Endothelial cell of umbilical vein (primary cell): ENCODE data around the gene CMSS1. TPM values are rescaled to one million over a fixed set of nuclear protein-coding genes. Genes with fewer than 3 reads are reported as not detected.

Experiments
- BruUV-seq: library from RNA; stranded (reverse); fragments of 400-500 nt; replicated peaks from 2 replicates; lab custom pipeline; 2021; lab: Mats Ljungman, UMichigan
- CTCF ChIA-PET: fragments of 300-600, 350-600 bp; sonication (Branson Sonifier 250); formaldehyde crosslinking; loops from one replicate; lab custom pipeline; 2021; ENCODE audit warnings: antibody characterized with exemption, inconsistent platforms; lab: Charles Lee
- POLR2A ChIA-PET: fragments of 300-600, 350-600 bp; sonication (Branson Sonifier 250); formaldehyde crosslinking; loops from one replicate; lab custom pipeline; 2021; ENCODE audit warnings: antibody characterized with exemption, inconsistent platforms; lab: Charles Lee
- DNase-seq: peaks from one replicate; pipeline ENCODE4 v3.0.0-alpha.2; 2011; ENCODE audit warnings: low read depth, low spot score
- FAIRE-seq: peaks from 2 replicates; lab custom pipeline; 2011; peaks lifted over from hg19 to GRCh38; lab: Jason Lieb, UNC
- H2AFZ ChIP-seq: 2 replicates; pipeline ENCODE4 v1.6.0; 2012; ENCODE audit warnings: low read depth, low read length, control low read depth, inconsistent platforms
- H3K27ac ChIP-seq: 2 replicates; pipeline ENCODE4 v1.5.1; 2011; ENCODE audit warnings: low read depth, mild to moderate bottlenecking, control low read depth, low read length, moderate library complexity; ENCODE audit not compliant: insufficient read depth
- H3K27me3 ChIP-seq, 2 experiments: 2 replicates each; pipeline versions ENCODE4 v1.6.0 to v1.6.1; 2011; ENCODE audit warnings: low read length in 2 of 2, mixed read lengths in 1 of 2; ENCODE audit not compliant: control insufficient read depth in 2 of 2, insufficient read depth in 2 of 2
- H3K36me3 ChIP-seq, 2 experiments: 2 replicates in 1 of 2; 3 replicates in 1 of 2; pipeline ENCODE4 v1.5.1; 2011; ENCODE audit warnings: low read length in 2 of 2, mild to moderate bottlenecking in 1 of 2, moderate library complexity in 1 of 2; ENCODE audit not compliant: control insufficient read depth in 2 of 2, insufficient read depth in 2 of 2; ENCODE audit errors: extremely low read depth in 1 of 2
- H3K4me1 ChIP-seq: 3 replicates; pipeline ENCODE4 v1.5.1; 2011; ENCODE audit warnings: mild to moderate bottlenecking, low read length; ENCODE audit not compliant: control insufficient read depth, insufficient read depth; ENCODE audit errors: extremely low read depth
- H3K4me2 ChIP-seq: 2 replicates; pipeline ENCODE4 v1.6.1; 2011; ENCODE audit warnings: low read length, control low read depth, mixed read lengths; ENCODE audit not compliant: insufficient read depth
- H3K4me3 ChIP-seq, 3 experiments: fragments of 200-600 bp in 1 of 3; sonication (generic), shearing (Covaris generic) in 1 of 3; replicated peaks in 1 of 3; 2 replicates each; pipeline ENCODE4 v1.5.1; 2011 to 2016; ENCODE audit warnings: control low read depth in 3 of 3, low read length in 3 of 3, mild to moderate bottlenecking in 2 of 3, inconsistent platforms in 1 of 3, low read depth in 1 of 3, moderate library complexity in 1 of 3; ENCODE audit not compliant: insufficient read depth in 1 of 3
- H3K79me2 ChIP-seq: 2 replicates; pipeline ENCODE4 v1.6.0; 2012; ENCODE audit warnings: low read length, inconsistent platforms; ENCODE audit not compliant: control insufficient read depth, insufficient read depth
- H3K9ac ChIP-seq: replicated peaks from 2 replicates; pipeline ENCODE3; 2011; ENCODE audit warnings: low read length, control low read depth; ENCODE audit not compliant: insufficient read depth; ENCODE audit errors: extremely low read depth
- H3K9me1 ChIP-seq: replicated peaks from 3 replicates; pipeline ENCODE4 v1.6.0; 2011; ENCODE audit warnings: mild to moderate bottlenecking, low read length; ENCODE audit not compliant: control insufficient read depth, insufficient read depth; ENCODE audit errors: extremely low read depth
- H3K9me3 ChIP-seq: replicated peaks from 2 replicates; pipeline ENCODE4 v1.5.1; 2012; ENCODE audit warnings: low read length, inconsistent platforms; ENCODE audit not compliant: control insufficient read depth, insufficient read depth
- H4K20me1 ChIP-seq: replicated peaks from 2 replicates; pipeline ENCODE3; 2011; ENCODE audit warnings: mild to moderate bottlenecking, low read length; ENCODE audit not compliant: control insufficient read depth, insufficient read depth; ENCODE audit errors: extremely low read depth
- CTCF ChIP-seq, 2 donors: IDR thresholded peaks; 1 replicate in 1 of 2; 2 replicates in 1 of 2; pipeline ENCODE4 v1.5.1; 2011; ENCODE audit warnings: low read length in 2 of 2, mild to moderate bottlenecking in 2 of 2, moderate library complexity in 2 of 2, control low read depth in 1 of 2, inconsistent platforms in 1 of 2, low read depth in 1 of 2; ENCODE audit not compliant: insufficient read depth in 1 of 2; ENCODE audit errors: extremely low read depth in 1 of 2
- EZH2 ChIP-seq: IDR thresholded peaks from 2 replicates; pipeline ENCODE4 v1.6.1; 2012; ENCODE audit warnings: borderline replicate concordance, low read depth, mild to moderate bottlenecking, moderate library complexity, low read length, inconsistent platforms; ENCODE audit not compliant: severe bottlenecking
- FOS ChIP-seq: IDR thresholded peaks from 2 replicates; pipeline ENCODE4 v1.6.1; 2011; ENCODE audit warnings: mild to moderate bottlenecking, low read length, moderate library complexity, borderline replicate concordance; ENCODE audit not compliant: insufficient read depth
- GATA2 ChIP-seq: IDR thresholded peaks from 2 replicates; pipeline ENCODE4 v1.7.0; 2011; ENCODE audit warnings: low read depth, mild to moderate bottlenecking, moderate library complexity, mixed read lengths, low read length; ENCODE audit not compliant: insufficient read length, insufficient read depth
- JUN ChIP-seq: IDR thresholded peaks from 2 replicates; pipeline ENCODE4 v1.6.1; 2011; ENCODE audit warnings: borderline replicate concordance, low read depth; ENCODE audit not compliant: insufficient read length, insufficient read depth
- MYC ChIP-seq: IDR thresholded peaks from one replicate; pipeline ENCODE4 v1.6.1; 2011; ENCODE audit warnings: mild to moderate bottlenecking, low read depth, low read length
- POLR2A ChIP-seq: IDR thresholded peaks from 2 replicates; pipeline ENCODE4 v1.6.1; 2012; ENCODE audit warnings: low read depth, mild to moderate bottlenecking, control low read depth, low read length
- POLR2AphosphoS5 ChIP-seq: IDR thresholded peaks from 2 replicates; pipeline ENCODE4 v1.6.1; 2012; ENCODE audit warnings: low read depth, mild to moderate bottlenecking, control low read depth, low read length, moderate library complexity; ENCODE audit not compliant: insufficient read depth
- dilution Hi-C: fragments of 300-500 bp; cut with MboI; formaldehyde crosslinking; loops from one replicate; pipeline ENCODE4 v1.15.0; 2019; ENCODE audit warnings: low sequenced_read_pairs; ENCODE audit not compliant: extremely low pct_ligation_motif_present
- intact Hi-C: fragments of 100-400 bp; cut with micrococcal nuclease; formaldehyde crosslinking; loops from one replicate; pipeline ENCODE4 v1.10.0; 2022
- polyA plus RNA-seq, 4 experiments: library from polyadenylated mRNA; depleted of rRNA in 3 of 4; stranded (reverse) in 3 of 4; unstranded in 1 of 4; fragments of >200 nt; gene quantifications; 2 replicates each; pipeline versions ENCODE4 v1.2.1 to v1.2.3, GENCODE V29; 2011 to 2012; ENCODE audit warnings: missing spikeins in 1 of 4
- total RNA-seq: library from RNA; stranded (reverse); gene quantifications from 2 replicates; pipeline ENCODE4 v1.2.3, GENCODE V29; 2021
- TF ChIP-seq, protein P1 (sequence below): IDR thresholded peaks from 2 replicates; pipeline ENCODE4 v1.6.1; 2011; ENCODE audit not compliant: insufficient read depth, insufficient read length

The CMSS1 gene
- total and polyA plus RNA-seq, 2 donors (not counting 3 experiments of a cell fraction or from before 2014, with no cell fraction given) = 9.7 to 60.6 TPM

DNA sequence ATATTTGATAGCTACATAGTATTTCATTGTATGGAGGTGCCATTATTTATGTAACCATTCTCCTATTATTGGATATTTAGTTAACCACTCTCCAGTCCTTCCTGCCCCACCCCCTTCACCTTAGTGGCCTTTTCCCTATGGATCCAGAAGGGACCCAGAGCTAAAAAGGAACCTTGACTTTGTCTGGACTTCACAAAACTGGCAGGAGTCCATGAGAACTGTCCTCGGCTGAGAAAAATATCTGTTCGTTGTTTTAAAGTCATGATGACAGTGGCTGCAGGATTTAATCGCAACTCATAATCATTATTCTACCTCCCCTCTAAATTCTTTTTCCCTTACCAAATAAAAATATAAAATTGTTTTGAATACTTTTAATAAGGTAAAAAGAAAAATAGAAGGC lies 129.7 kb downstream of the CMSS1 start:
- Histone ChIP-seq H3K36me3 (no peaks in the 10 kb centered on the region), H3K79me2 (no peaks in the 10 kb centered on the region), H3K9me1 (no peaks in the 10 kb centered on the region), H3K4me3 (no peak overlapping the region), H3K9ac (no peak overlapping the region), H3K4me2 (no peak overlapping the region), H3K27me3 (no peaks in the 10 kb centered on the region), H3K4me1 (no peaks in the 10 kb centered on the region), H3K27ac (no peak overlapping the region), H3K9me3 (no peaks in the 10 kb centered on the region), H4K20me1 (no peaks in the 10 kb centered on the region), H2AFZ (no peak overlapping the region)
- ChIA-PET POLR2A (no interaction called here), CTCF (interaction anchor here (1.6 kb wide), 1 partner anchor 8 kb away, joined by 6 read pairs; no protein-coding TSS in a partner anchor)
- intact Hi-C loops (loop anchor here (1.0 kb wide), 1 partner anchor 33 kb away; no protein-coding TSS in a partner anchor), dilution Hi-C loops (no loop called here)
- no peak for FAIRE-seq
- BruUV-seq = no TSS peak
- TF ChIP-seq MYC (no peak), FOS (no peak), POLR2AphosphoS5 (no peak), CTCF (IDR thresholded peaks at IDR 0.05; ENCODE audit: extremely low read depth in 1 of 2, insufficient read depth in 1 of 2, low read depth in 1 of 2, low read length in 2 of 2) (no peak), EZH2 (no peak), GATA2 (no peak), JUN (no peak), POLR2A (no peak)
- TF ChIP-seq, protein P1, sequence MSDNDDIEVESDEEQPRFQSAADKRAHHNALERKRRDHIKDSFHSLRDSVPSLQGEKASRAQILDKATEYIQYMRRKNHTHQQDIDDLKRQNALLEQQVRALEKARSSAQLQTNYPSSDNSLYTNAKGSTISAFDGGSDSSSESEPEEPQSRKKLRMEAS = no peak
- DNase-seq = no peak
